Testis (tissue), 3 donors: Measurements from ENCODE around the gene GRB14. TPM values are rescaled to one million over a fixed set of nuclear protein-coding genes. Genes with fewer than 3 reads are reported as not detected.
"Not testable (repeated sequence)": the region's sequence is repeated elsewhere in the genome, so short reads cannot be mapped to it uniquely, and the experiment has no call there.

Source experiments
- DNase-seq: peaks from one replicate; pipeline ENCODE4 v3.0.0-alpha.2; 2019
- H3K27ac ChIP-seq, 2 donors: fragments of 200-600 bp; sonication (generic); one replicate each; pipeline ENCODE4 v1.5.1; 2019
- H3K27me3 ChIP-seq: fragments of 200-600 bp; sonication (generic); one replicate; pipeline ENCODE4 v1.5.1; 2019
- H3K36me3 ChIP-seq: fragments of 200-600 bp; sonication (generic); one replicate; pipeline ENCODE4 v1.5.1; 2017; ENCODE audit warnings: low read depth; ENCODE audit errors: missing control alignments
- H3K4me1 ChIP-seq: fragments of 200-600 bp; sonication (generic); one replicate; pipeline ENCODE4 v1.5.1; 2019
- H3K4me3 ChIP-seq, 2 donors: fragments of 200-600 bp; sonication (generic); one replicate each; pipeline ENCODE4 v1.5.1; 2017 to 2019
- H3K9me3 ChIP-seq: fragments of 200-600 bp; sonication (generic); one replicate; pipeline ENCODE4 v1.5.1; 2017
- POLR2A ChIP-seq: fragments of 450-650 bp; IDR thresholded peaks from one replicate; pipeline ENCODE4 v1.6.1; 2017; ENCODE audit warnings: antibody characterized with exemption, mild to moderate bottlenecking, moderate library complexity
- WGBS, 2 donors: methylation state at CpG; one replicate each; pipeline ENCODE4 v1.1.5; 2018; 5-methylcytosine and 5-hydroxymethylcytosine counted together
- intact Hi-C: fragments of 100-400 bp; cut with DNase I; formaldehyde crosslinking; loops from one replicate; pipeline ENCODE4 v1.15.1; 2023; ENCODE audit warnings: low total_unique reads
- polyA plus RNA-seq: library from polyadenylated mRNA; stranded (reverse); fragments of 350-450 nt; fragmentation: Illumina TruSeq; extraction: RNeasy Lipid Tissue Mini Kit (QIAGEN cat#74804); gene quantifications from one replicate; pipeline ENCODE4 v1.2.3, GENCODE V29; 2014; ENCODE audit warnings: low read depth, low replicate concordance; ENCODE audit not compliant: insufficient read depth
- total RNA-seq, 2 donors: library from RNA; depleted of rRNA; stranded (reverse); fragments of >200 nt; gene quantifications; one replicate each; pipeline ENCODE4 v1.2.3, GENCODE V29; 2016
- TF ChIP-seq, protein P1 (sequence below), 3 experiments: fragments of 450-650 bp in 2 of 3; fragments of 200-600 bp in 1 of 3; sonication (generic) in 1 of 3; IDR thresholded peaks; one replicate each; pipeline ENCODE4 v1.5.1; 2016 to 2019; ENCODE audit warnings: antibody characterized with exemption in 3 of 3, mild to moderate bottlenecking in 2 of 3, moderate library complexity in 1 of 3

The GRB14 gene
- total and polyA plus RNA-seq, 3 donors from 2014 or later = 30.6 to 67.3 (median 59.0) TPM

DNA sequence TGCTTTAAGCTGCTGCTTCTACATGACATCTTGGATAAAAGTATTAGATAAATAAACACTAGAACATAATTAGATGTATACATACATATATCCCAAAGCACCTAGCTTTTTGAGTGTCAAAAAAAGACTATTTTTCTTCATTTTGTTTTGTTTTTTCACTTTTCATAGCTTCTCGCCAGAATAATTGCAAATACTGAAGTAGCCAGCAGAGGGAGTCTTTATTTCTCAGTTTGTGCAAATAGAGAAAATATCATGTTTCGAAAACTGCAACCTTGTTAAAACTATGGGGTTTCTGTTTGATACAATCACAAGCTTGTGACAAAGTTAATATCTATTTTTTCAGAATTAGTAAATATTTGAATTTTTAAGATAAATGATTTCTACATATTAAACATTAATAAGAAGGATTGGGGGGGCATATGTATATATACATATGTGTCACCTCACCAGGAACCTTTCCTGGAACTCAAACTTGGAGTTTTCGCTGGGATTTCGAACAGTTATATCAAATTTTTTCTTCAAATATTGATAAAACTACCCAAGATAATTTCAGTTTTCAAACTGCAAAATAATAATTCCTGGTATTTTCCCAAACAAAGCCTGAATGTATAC is 61.0 kb downstream of the GRB14 start:
- DNase-seq = no peak
- H3K9me3 ChIP-seq = no peaks in the 10 kb centered on the region
- H3K36me3 ChIP-seq = no peaks in the 10 kb centered on the region
- intact Hi-C loops = no loop called here
- H3K4me1 ChIP-seq = peaks cover 37% of the 10 kb centered on the region
- H3K4me3 ChIP-seq = no peak overlapping the region
- no peak for TF ChIP-seq POLR2A
- TF ChIP-seq, protein P1, sequence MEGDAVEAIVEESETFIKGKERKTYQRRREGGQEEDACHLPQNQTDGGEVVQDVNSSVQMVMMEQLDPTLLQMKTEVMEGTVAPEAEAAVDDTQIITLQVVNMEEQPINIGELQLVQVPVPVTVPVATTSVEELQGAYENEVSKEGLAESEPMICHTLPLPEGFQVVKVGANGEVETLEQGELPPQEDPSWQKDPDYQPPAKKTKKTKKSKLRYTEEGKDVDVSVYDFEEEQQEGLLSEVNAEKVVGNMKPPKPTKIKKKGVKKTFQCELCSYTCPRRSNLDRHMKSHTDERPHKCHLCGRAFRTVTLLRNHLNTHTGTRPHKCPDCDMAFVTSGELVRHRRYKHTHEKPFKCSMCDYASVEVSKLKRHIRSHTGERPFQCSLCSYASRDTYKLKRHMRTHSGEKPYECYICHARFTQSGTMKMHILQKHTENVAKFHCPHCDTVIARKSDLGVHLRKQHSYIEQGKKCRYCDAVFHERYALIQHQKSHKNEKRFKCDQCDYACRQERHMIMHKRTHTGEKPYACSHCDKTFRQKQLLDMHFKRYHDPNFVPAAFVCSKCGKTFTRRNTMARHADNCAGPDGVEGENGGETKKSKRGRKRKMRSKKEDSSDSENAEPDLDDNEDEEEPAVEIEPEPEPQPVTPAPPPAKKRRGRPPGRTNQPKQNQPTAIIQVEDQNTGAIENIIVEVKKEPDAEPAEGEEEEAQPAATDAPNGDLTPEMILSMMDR (IDR thresholded peaks at IDR 0.05) = peak; percentile 65 to 81 (median 79)
- H3K27ac ChIP-seq = peak overlapping the region; percentile 63 to 65
- 27 to 30% methylated on average over 4 of the region's 4 CpGs for WGBS, 2 donors
- H3K27me3 ChIP-seq = no peaks in the 10 kb centered on the region

DNA sequence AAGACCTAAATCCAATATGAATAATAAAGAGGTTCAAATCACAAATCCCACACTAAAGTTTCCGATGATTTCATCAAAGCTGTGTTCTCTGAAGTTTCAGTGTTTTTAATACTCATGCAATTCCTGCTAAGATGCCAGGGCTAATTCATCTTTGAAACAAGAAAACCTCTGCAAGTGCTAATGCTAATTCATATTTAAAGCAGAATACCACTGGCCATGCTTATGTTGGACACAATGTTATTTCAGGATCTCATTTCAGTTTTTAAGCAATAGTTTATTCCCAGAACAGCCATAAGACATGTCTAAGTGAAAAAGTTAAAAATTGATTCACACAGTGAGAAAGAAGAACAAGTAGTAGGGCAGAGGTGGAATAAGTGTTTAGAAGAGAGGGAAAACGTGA is 62.8 kb downstream of the GRB14 start:
- Histone ChIP-seq H3K27ac (peak overlapping the region in 1 of 2 donors; percentile 21), H3K4me3 (no peak overlapping the region), H3K36me3 (no peaks in the 10 kb centered on the region), H3K9me3 (no peaks in the 10 kb centered on the region), H3K4me1 (peaks cover 41% of the 10 kb centered on the region), H3K27me3 (no peaks in the 10 kb centered on the region)
- WGBS, 2 donors = 39 to 40% methylated on average over 2 of the region's 2 CpGs
- intact Hi-C loops = no loop called here
- TF ChIP-seq, protein P1 (IDR thresholded peaks at IDR 0.05) = no peak
- TF ChIP-seq POLR2A = no peak
- DNase-seq = no peak

DNA sequence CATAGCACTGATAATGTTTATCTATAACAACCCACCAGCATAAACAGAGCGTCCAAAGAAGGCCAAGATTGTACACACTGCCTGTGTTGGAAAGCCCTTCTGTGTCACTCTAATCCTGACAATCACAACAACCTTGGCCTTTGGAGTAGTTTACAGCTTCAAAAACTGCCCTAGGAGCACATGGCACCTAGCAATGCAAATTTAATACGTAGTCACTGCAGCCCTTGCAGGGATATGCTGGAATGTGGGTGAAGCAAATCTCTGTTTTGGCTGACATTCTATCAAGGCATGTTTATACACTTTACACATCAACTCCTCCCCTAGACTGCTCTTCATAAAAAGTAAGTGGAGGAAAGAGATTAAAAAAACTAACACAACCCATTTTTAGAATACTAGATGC is 66.8 kb downstream of the GRB14 start:
- H3K4me3 ChIP-seq = no peak overlapping the region
- H3K27me3 ChIP-seq = no peaks in the 10 kb centered on the region
- peak overlapping the region; percentile 3 to 46 for H3K27ac ChIP-seq
- intact Hi-C loops = no loop called here
- peaks cover 26% of the 10 kb centered on the region for H3K4me1 ChIP-seq
- no peaks in the 10 kb centered on the region for H3K36me3 ChIP-seq
- no peak for TF ChIP-seq POLR2A
- no peaks in the 10 kb centered on the region for H3K9me3 ChIP-seq
- WGBS, 2 donors = 41 to 60% methylated on average over 2 of the region's 2 CpGs
- DNase-seq = no peak

DNA sequence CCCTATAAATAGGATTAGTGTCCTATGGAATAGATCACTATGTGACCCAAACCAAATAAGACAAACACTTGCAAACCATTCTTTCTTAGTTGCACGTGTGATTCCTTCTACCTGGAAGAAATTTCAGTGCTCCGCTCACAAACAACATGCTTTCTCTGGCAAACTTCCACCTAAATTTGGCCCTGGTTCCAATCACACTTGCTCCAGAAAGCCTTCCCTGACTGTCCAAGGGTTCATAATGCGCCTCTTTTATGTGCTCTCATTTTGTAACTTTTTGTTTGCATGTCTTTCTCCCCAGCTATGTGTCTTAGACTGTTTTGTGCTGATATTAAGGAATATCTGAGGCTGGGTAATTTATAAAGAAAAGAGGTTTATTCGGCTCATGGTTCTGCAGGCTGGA is 69.8 kb downstream of the GRB14 start:
- DNase-seq = no peak
- no peaks in the 10 kb centered on the region for H3K9me3 ChIP-seq
- intact Hi-C loops = no loop called here
- H3K27me3 ChIP-seq = no peaks in the 10 kb centered on the region
- no peaks in the 10 kb centered on the region for H3K36me3 ChIP-seq
- no peak overlapping the region for H3K27ac ChIP-seq
- no peak overlapping the region for H3K4me3 ChIP-seq
- TF ChIP-seq, protein P1 (IDR thresholded peaks at IDR 0.05) = no peak
- no peak for TF ChIP-seq POLR2A
- 84 to 85% methylated on average over 4 of the region's 4 CpGs for WGBS, 2 donors
- H3K4me1 ChIP-seq = peaks cover 20% of the 10 kb centered on the region

DNA sequence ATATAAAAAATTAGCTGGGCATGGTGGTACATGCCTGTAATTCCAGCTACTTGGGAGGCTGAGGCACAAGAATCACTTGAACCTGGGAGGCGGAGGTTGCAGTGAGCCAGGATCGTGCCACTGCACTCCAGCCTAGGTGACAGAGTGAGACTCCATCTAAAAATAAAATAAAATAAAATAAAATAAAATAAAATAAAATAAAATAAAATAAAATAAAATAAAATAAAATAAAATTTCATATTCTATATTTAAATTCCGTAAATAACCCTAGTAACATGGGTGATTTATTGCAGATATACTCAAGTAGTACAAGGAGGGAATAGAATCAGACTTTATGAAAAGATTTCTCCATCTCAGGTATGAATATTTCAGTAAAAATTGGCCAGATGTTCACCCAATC is 71.6 kb downstream of the GRB14 start:
- DNase-seq, H3K4me3 ChIP-seq, H3K9me3 ChIP-seq, intact Hi-C loops, H3K36me3 ChIP-seq, H3K27me3 ChIP-seq, H3K27ac ChIP-seq: not testable (repeated sequence)
- 89 to 99% methylated on average over 3 of the region's 3 CpGs for WGBS, 2 donors
- peaks cover 13% of the 10 kb centered on the region for H3K4me1 ChIP-seq

DNA sequence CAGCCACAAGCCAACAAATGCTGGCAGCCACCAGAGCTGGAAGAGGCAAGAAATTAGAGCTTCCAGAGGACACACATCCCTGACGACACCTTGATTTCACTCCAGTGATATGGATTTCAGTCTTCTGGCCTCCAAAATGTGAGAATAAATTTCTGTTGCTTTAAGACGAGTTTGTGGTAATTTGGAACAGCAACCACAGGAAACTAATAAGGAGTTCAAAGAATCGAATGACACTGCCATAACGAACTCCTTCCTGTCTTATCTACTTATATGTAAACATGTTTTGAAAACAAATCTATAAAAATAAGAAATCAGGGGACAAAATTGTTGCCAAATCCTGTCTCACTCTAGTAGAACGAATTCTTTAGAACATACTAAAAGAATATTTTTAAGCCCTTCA is 75.8 kb downstream of the GRB14 start:
- intact Hi-C loops = no loop called here
- DNase-seq = no peak
- H3K36me3 ChIP-seq = no peaks in the 10 kb centered on the region
- no peak overlapping the region for H3K27ac ChIP-seq
- no peaks in the 10 kb centered on the region for H3K9me3 ChIP-seq
- no peaks in the 10 kb centered on the region for H3K27me3 ChIP-seq
- H3K4me1 ChIP-seq = no peaks in the 10 kb centered on the region
- no peak overlapping the region for H3K4me3 ChIP-seq
- 76 to 86% methylated on average over 5 of the region's 5 CpGs for WGBS, 2 donors
- TF ChIP-seq, protein P1 (IDR thresholded peaks at IDR 0.05) = no peak
- TF ChIP-seq POLR2A = no peak
